Spinal cord (tissue), 10 donors: ENCODE measurements around the gene B9D1. TPM values are rescaled to one million over a fixed set of nuclear protein-coding genes. Genes with fewer than 3 reads are reported as not detected.

Experiments
- DNase-seq, 6 donors: peaks; one replicate each; pipeline versions ENCODE4 v3.0.0 to v3.0.0-alpha.2; 2013 to 2015; ENCODE audit warnings: low spot score in 6 of 6, low read depth in 4 of 6
- H3K27ac ChIP-seq: one replicate; pipeline ENCODE4 v1.5.1; 2013; ENCODE audit warnings: low read depth, low read length, control low read depth
- H3K27me3 ChIP-seq: one replicate; pipeline ENCODE4 v1.6.1; 2013; ENCODE audit warnings: low read length; ENCODE audit not compliant: control insufficient read depth, insufficient read depth
- H3K36me3 ChIP-seq: one replicate; pipeline ENCODE4 v1.6.1; 2013; ENCODE audit warnings: low read length; ENCODE audit not compliant: control insufficient read depth, insufficient read depth
- H3K4me1 ChIP-seq: one replicate; pipeline ENCODE4 v1.6.1; 2013; ENCODE audit warnings: low read length; ENCODE audit not compliant: control insufficient read depth, insufficient read depth
- H3K4me3 ChIP-seq: one replicate; pipeline ENCODE4 v1.5.1; 2013; ENCODE audit warnings: low read depth, low read length, control low read depth
- H3K9me3 ChIP-seq: one replicate; pipeline ENCODE4 v1.6.1; 2013; ENCODE audit warnings: low read length; ENCODE audit not compliant: control insufficient read depth, insufficient read depth
- WGBS: methylation state at CpG from one replicate; pipeline ENCODE4 v1.1.5; 2013; ENCODE audit warnings: missing lambda C conversion rate; ENCODE audit not compliant: insufficient coverage; 5-methylcytosine and 5-hydroxymethylcytosine counted together
- polyA plus RNA-seq, 2 donors: library from polyadenylated mRNA; unstranded; fragments of 120-200 nt; gene quantifications; one replicate each; pipeline ENCODE4 v1.2.1, GENCODE V29; 2013; ENCODE audit not compliant: insufficient read length in 2 of 2
- total RNA-seq, 2 donors: library from RNA; depleted of rRNA in 1 of 2; stranded (reverse); fragments of 120-200 nt in 1 of 2; fragments of >200 nt in 1 of 2; gene quantifications; one replicate each; pipeline versions ENCODE4 v1.2.3 to v1.2.4, GENCODE V29; 2013 to 2014
- donor health status: healthy.

B9D1 gene
- total and polyA plus RNA-seq, 4 donors = 16.8 to 37.9 (median 31.7) TPM

DNA sequence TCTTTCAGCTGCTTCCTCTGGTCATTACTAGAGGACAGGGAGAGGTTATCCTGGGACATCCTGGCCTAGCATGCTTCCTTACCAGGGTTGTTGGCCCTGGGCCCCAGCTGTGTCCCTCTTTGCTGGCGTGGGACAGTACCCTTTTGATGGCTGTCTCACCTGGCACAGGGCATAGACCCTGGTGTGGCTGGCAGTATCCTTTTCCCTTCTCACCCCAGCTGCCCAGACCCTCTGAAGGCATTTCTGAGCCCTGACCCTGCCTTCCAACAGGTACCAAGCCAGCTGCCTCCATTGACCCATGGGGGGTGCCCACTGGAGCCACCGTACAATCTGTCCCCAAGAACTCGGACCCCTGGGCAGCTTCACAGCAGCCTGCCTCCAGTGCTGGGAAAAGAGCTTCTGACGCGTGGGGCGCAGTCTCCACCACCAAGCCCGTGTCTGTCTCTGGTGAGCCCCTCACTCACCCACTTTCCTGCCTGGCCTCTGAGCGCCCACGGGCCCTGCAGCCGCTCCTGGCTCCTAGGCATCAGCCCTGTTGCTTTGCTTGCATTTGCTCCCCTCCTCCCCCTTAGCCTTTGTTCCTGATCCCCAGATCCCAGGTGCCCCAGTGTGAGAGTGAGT, 34.0 kb downstream of the B9D1 start:
- Histone ChIP-seq H3K4me1 (peaks cover 12% of the 10 kb centered on the region), H3K27me3 (no peaks in the 10 kb centered on the region), H3K36me3 (peaks cover 50% of the 10 kb centered on the region), H3K9me3 (no peaks in the 10 kb centered on the region), H3K27ac (no peak overlapping the region), H3K4me3 (no peak overlapping the region)
- DNase-seq = no peak
- 94% methylated on average over 7 of the region's 10 CpGs for WGBS

DNA sequence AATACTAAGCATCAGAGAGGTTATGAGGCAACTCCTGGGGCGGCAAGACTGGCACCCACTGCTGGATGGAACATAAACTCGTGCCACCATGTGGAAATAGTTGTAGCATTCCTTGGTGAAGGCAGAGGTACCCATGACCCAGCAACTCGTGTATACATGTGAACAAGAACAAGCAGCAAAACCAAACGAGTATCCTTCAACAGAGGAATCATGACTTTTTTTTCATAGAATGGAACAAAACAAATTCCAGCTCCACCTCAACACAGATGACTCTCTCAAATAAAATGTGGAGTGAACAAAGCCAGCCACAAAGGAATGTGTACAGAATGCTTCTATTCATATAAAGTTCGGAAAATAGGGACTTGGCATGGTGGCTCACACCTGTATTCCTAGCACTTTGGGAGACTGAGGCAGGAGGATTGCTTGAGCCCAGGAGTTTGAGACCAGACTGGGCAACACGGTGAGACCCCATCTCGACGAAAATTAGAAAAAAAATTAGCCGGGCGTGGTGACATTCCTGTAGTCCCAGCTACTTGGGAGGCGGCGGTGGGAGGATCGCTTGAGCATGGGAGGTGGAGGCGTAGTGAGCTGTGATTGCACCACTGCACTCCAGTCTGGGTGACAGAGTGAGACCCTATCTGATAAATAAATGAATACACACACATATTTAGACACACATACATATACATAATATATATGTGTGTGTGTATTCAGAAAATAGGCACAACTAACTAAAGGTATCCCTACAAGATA, 35.3 kb downstream of the B9D1 start:
- no peak overlapping the region for H3K27ac ChIP-seq
- 90% methylated on average over 6 of the region's 14 CpGs for WGBS
- no peak overlapping the region for H3K4me3 ChIP-seq
- peaks cover 8% of the 10 kb centered on the region for H3K4me1 ChIP-seq
- no peaks in the 10 kb centered on the region for H3K27me3 ChIP-seq
- H3K36me3 ChIP-seq = peaks cover 39% of the 10 kb centered on the region
- H3K9me3 ChIP-seq = no peaks in the 10 kb centered on the region
- no peak for DNase-seq

DNA sequence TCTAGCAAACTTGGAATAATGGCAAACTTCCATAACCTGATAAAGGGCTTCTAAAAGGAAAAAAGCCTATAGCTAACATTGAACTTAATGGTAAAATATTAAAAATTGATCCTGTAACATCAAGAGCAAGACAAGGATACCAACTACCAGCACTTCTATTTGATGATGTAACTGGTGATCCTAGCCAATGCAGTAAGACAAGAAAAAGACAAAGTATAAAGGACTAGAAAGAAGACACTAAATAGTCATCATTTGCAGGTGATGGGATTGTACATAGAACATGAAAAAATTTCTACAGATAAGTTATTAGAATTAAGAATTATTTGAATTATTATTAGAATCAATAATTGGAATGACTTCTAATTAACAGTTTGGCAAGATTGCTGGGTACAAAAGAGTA, 37.0 kb downstream of the B9D1 start:
- no peaks in the 10 kb centered on the region for H3K9me3 ChIP-seq
- H3K4me3 ChIP-seq = no peak overlapping the region
- peaks cover 45% of the 10 kb centered on the region for H3K36me3 ChIP-seq
- no peak overlapping the region for H3K27ac ChIP-seq
- peaks cover 6% of the 10 kb centered on the region for H3K4me1 ChIP-seq
- no peak for DNase-seq
- no peaks in the 10 kb centered on the region for H3K27me3 ChIP-seq

DNA sequence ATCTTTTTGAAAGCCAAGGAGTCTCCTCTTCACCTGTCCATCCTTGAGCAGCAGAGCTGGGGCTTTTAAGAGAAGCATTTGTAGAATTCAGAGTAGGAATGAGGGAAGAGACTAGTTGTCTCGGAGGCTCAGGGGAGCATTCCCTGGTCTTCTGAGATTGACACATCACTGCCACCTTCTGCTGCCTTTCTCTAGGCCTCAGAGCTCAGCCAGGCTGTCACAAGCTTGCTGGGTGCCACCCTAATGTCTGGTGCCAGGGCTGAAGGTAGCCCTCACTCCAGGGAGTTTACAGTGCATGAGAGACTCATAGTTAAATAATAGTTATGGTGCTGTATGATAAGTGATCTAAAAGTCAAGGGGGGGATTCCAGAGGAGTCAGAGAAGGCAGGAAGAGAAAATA, 39.7 kb downstream of the B9D1 start:
- no peak overlapping the region for H3K27ac ChIP-seq
- no peak overlapping the region for H3K4me3 ChIP-seq
- H3K4me1 ChIP-seq = peaks cover 26% of the 10 kb centered on the region
- H3K27me3 ChIP-seq = no peaks in the 10 kb centered on the region
- WGBS = 100% methylated on average over 1 of the region's 1 CpG
- H3K36me3 ChIP-seq = peaks cover 29% of the 10 kb centered on the region
- no peaks in the 10 kb centered on the region for H3K9me3 ChIP-seq
- DNase-seq = no peak

DNA sequence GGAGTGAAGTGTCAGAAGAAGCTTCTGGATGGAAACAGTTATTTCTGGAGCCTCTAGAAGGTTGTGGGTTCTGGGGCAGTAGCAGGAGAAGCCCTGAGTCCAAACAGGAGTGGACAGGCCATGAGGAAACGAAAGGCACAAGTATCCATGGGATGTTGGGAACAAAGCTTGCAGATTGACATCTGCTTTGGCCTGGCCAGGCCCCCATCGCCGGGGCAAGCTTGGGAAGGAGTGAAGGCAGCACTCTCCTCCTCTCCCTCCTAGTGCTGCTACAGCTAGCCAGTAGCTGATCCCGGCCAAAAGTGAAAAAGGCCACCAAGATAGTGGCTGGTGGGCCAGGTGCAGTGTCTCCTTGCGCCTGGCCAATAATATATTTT, 40.4 kb downstream of the B9D1 start:
- 100% methylated on average over 2 of the region's 5 CpGs for WGBS
- no peak for DNase-seq

DNA sequence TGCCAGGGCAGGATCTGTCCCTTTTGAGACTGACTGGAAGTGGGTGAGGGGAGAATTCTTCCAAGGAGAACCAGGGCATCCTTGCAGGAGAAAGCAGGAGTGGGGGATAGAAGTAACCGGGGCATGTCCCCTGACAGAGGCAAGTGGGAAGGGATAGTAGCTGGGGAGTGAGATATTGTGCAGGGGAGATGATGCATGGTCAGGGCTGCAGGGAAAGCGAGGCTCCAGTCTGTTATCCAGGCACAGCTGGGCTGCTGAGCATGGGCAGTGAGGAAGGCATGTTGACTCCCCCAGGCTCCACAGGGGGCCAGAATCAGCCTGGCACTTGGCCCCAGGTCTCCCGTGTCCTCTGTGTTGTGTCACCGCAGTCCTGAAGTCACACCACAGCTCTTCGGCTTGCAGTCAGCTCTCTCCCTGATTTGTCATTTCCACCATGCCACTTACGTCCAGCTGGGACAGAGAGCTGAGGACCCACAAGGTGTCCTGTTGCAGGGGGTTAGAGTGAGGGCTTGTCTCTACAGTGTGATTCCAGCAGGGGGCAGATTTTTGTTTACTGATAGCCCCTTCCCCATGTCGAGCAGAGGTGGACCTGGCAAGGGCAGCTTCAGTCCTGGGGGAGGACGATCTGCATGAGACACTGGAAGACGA, 40.9 kb downstream of the B9D1 start:
- 69% methylated on average over 9 of the region's 9 CpGs for WGBS

More for the DNA sequence above, 40.4 kb downstream of the B9D1 start:
- Histone ChIP-seq H3K36me3 (peaks cover 27% of the 10 kb centered on the region), H3K27ac (no peak overlapping the region), H3K27me3 (no peaks in the 10 kb centered on the region), H3K4me1 (peaks cover 33% of the 10 kb centered on the region), H3K4me3 (no peak overlapping the region), H3K9me3 (no peaks in the 10 kb centered on the region)

DNA sequence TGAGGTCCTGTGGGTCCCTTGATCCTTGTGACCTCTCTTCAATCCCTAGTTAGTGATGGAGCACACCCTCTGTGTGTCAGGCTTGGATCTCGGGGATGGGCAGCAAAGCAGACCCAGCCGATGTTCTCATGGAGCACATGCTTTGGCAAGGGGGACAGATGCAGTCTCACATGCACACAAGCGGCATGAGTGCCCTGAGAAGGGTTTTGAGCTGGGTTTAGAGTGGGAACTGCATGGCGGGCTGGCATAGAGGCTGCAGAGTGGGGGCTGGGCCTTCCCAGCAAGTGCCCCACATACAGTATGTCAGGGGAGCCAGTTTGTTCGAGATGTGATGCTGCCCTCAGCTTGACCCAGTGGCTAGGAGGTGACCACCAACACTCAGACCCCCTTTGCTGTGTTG, 41.6 kb downstream of the B9D1 start:
- DNase-seq = no peak

More for the DNA sequence above, 40.9 kb downstream of the B9D1 start:
- DNase-seq = no peak
- H3K4me1 ChIP-seq = peaks cover 39% of the 10 kb centered on the region
- no peak overlapping the region for H3K27ac ChIP-seq
- H3K27me3 ChIP-seq = no peaks in the 10 kb centered on the region
- H3K36me3 ChIP-seq = peaks cover 26% of the 10 kb centered on the region
- no peak overlapping the region for H3K4me3 ChIP-seq
- no peaks in the 10 kb centered on the region for H3K9me3 ChIP-seq

DNA sequence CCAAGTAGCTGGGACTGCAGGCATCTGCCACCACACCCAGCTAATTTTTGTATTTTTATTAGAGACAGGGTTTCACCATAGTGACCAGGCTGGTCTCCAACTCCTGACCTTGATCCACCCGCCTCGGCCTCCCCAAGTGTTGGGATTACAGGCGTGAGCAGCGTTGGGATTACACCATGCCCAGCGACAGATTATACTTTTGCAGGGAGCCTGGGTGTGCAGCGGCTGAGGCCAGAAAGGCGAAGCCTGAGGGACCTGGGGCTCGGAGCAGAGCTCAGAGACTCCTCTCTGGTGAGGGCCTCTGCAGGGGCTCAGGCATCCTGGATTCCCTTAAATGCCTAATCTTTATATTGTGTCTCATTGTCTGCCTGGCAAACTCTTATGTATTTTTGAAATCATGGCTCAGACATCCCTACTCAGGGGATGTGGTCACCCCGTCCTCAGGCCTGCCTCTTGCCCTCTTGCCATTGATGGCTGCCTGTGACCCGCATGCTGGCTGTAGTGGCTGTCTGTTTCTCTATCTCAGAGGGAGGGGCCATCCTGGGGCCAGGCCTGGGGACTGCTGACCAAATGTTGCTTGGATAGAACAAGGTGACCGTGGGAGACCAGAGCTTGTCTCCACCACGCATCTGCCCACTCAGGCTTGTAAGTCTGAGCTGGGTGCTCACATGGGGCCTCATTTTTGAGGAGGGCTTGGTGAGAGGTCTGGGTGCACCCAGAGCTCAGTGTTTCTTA, 42.6 kb downstream of the B9D1 start:
- WGBS = 92% methylated on average over 12 of the region's 12 CpGs
- Histone ChIP-seq H3K27ac (no peak overlapping the region), H3K27me3 (no peaks in the 10 kb centered on the region), H3K9me3 (no peaks in the 10 kb centered on the region), H3K4me1 (peaks cover 50% of the 10 kb centered on the region), H3K4me3 (no peak overlapping the region), H3K36me3 (peaks cover 32% of the 10 kb centered on the region)
- DNase-seq = no peak

More for the DNA sequence above, 41.6 kb downstream of the B9D1 start:
- 90% methylated on average over 4 of the region's 5 CpGs for WGBS
- no peaks in the 10 kb centered on the region for H3K9me3 ChIP-seq
- no peak overlapping the region for H3K4me3 ChIP-seq
- peaks cover 26% of the 10 kb centered on the region for H3K36me3 ChIP-seq
- no peaks in the 10 kb centered on the region for H3K27me3 ChIP-seq
- peaks cover 44% of the 10 kb centered on the region for H3K4me1 ChIP-seq
- no peak overlapping the region for H3K27ac ChIP-seq

DNA sequence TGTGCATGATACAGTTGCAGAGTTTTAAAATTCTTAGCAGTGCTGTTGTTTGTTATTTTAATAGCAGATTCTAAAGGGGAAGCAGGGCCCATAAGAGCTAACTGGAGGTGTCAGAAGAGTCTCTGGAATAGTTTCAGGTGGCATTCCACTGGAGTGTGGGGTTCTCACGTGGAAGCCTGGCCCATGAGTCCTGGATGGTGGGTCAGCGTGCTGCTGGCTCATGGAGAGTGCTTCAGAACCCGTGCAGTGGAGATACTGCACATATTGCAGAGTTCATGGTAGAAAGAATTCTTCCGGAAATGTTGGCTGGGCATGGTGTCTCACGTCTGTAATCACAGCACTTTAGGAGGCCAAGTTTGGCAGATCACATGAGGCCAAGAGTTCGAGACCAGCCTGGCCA, 43.9 kb downstream of the B9D1 start:
- H3K4me1 ChIP-seq = peaks cover 54% of the 10 kb centered on the region
- H3K9me3 ChIP-seq = no peaks in the 10 kb centered on the region
- no peaks in the 10 kb centered on the region for H3K27me3 ChIP-seq
- no peak overlapping the region for H3K4me3 ChIP-seq
- WGBS = 88% methylated on average over 3 of the region's 6 CpGs
- DNase-seq = no peak
- H3K36me3 ChIP-seq = peaks cover 43% of the 10 kb centered on the region
- H3K27ac ChIP-seq = no peak overlapping the region
